Measurements from ENCODE around the gene TBC1D8B. TPM values are rescaled to one million over a fixed set of nuclear protein-coding genes. Genes with fewer than 3 reads are reported as not detected.
"Not testable (repeated sequence)": the region's sequence is repeated elsewhere in the genome, so short reads cannot be mapped to it uniquely, and the experiment has no call there.

TBC1D8B gene
- 1 to 10 TPM; 4.2 to 7.4 TPM for total RNA-seq
- long read RNA-seq, full-length matches to known transcripts, result 3 of 5 reads
- long read RNA-seq, partial matches to known transcripts, result 0 of 5 reads
- long read RNA-seq, other reads (novel, unspliced or antisense), result 2 of 5 reads

GRCh38 chrX:106802388-106803275 lies at the start of gene TBC1D8B:
Gene TBC1D8B (plus strand): TSS chrX:106802673. CDS start chrX:106802854, 181 bp downstream.
- ATAC-seq (peak; percentile 99 to 100), DNase-seq (peak; percentile 74)
- intact Hi-C loops (cut with DNase I), result no loop called here

GRCh38 chrX:106769288-106769687 lies 33.2 kb upstream of the TBC1D8B start:
- DNase-seq; intact Hi-C loops (cut with DNase I); ATAC-seq: not testable (repeated sequence)

- DNase-seq (no peak), ATAC-seq (no peak)
- intact Hi-C loops (cut with DNase I), result no loop called here
Observed at GRCh38 chrX:106774981-106775380, 27.5 kb upstream of the TBC1D8B start.

GRCh38 chrX:106780264-106780663 lies 22.2 kb upstream of the TBC1D8B start:
- ATAC-seq, result no peak
- intact Hi-C loops (cut with DNase I), result no loop called here
- DNase-seq, result no peak

DNA sequence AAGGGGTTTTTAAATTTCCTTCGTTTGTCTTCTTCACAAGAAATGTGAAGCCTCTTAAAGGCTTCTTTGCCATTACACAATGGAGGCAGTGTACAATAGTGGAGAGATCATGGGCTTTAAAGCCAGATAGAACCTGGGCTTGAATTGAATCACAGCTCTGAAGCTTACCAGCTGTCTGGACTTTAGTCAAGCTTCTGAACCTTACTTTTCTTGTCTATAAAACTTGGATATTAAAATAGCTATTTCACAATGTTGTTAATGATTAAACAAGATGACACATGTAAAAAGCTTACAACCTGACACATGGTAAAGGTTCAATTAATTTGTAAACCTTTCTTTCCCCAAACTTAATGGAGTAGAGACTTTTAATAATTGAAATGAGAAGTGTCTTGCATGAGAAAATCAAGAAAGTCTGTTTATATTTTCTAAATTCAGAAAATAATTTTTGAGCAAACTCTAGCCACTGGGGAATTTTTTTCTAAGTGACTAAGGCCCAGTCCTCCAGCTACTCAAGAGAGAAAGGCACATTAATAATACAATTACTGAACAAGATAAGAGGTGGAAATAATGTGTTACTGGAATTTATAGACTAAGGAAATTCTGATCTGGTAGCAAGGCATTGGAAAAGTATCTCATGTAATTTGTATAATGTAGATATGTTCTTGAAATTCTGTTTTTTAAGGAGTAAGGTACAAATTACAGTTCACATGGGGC lies 21.7 kb upstream of the TBC1D8B start:
- no peak for DNase-seq
- intact Hi-C loops (cut with DNase I), result no loop called here
- no peak for ATAC-seq

GRCh38 chrX:106783716-106784115 lies 18.8 kb upstream of the TBC1D8B start:
- ATAC-seq, result no peak
- intact Hi-C loops (cut with DNase I), result no loop called here

DNA sequence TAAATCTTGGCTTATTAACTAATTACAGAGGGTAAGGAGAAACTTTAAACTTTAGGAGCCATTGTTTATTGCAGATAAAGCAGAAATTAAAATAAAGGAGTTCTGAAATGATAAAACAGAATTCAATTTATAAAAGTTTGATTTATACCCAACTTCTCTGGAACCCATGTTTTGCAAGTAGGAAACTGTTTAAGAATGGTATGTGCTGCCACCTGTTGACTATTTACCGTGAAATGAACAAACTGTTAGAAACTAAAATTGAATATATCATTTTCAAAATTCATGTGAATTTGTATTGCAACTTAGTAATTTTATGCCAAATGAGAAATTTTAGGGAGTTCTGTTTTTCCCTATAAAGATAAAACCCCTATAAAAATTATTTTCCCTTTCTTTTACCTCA lies 11.0 kb upstream of the TBC1D8B start:
- intact Hi-C loops (cut with DNase I), result loop anchor here (5.0 to 10.0 kb wide), 3 partner anchors 177 to 309 kb away; partner anchors contain the start of gene RADX (in 1 of the 2)
- ATAC-seq, result no peak
- DNase-seq, result no peak

More at GRCh38 chrX:106783716-106784115, 18.8 kb upstream of the TBC1D8B start:
- DNase-seq, result no peak

DNA sequence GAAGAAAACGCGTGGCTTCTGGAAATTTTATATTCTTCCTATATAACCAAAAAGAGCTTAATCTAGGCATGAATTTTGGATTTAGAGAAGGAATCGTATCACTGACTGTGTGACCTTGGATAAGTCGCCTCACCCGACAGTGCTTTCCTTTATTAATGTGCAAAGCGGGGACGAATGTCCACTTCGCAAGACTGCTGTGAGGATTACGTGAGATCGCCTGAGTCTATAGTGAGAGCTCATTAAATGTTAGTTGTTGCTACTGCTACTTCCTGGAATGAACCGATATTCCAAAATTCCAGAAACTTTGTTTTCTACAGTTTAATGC lies 448 bp upstream of the TBC1D8B start:
- intact Hi-C loops (cut with DNase I), result no loop called here
- ATAC-seq (peak; percentile 28 to 58), DNase-seq (no peak)

DNA sequence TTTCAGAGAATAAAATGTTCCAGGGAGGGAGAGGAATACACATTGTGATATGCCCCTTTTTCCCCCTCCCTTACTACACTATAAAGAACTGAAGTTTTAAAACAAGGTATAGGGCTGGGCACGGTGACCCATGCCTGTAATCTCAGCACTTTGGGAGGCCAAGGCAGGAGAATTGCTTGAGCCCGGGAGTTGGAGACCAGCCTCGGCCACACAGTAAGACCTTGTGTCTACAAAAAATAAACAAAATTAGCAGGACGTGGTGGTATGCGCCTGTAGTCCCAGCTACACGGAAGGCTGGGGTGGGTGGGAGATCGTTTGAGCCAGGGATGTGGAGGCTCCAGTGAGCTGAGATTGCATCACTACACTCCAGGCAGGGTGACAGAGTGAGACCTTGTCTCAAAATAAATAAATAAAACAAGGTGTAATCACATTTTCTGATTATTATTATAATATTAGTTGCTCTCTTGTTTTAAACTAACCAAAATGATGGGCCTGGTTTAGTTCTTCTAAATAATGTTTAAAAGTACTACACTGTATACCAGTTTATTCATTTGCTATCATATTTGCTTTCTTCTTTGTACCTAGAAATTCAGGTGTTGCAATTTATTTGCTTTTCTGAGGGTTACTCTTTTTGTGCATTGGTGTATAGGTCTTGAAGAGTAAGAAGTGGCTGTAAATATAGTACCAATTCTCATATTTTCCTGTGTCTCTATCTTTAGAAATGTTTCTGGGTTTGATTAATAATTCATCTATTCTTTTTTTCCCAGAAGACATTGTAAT lies 8.8 kb downstream of the TBC1D8B start:
- intact Hi-C loops (cut with DNase I), result no loop called here
- ATAC-seq, result no peak
- DNase-seq, result no peak

- ATAC-seq; intact Hi-C loops (cut with DNase I); DNase-seq: not testable (repeated sequence)
Observed at GRCh38 chrX:106812930-106813329, 10.5 kb downstream of the TBC1D8B start.

DNA sequence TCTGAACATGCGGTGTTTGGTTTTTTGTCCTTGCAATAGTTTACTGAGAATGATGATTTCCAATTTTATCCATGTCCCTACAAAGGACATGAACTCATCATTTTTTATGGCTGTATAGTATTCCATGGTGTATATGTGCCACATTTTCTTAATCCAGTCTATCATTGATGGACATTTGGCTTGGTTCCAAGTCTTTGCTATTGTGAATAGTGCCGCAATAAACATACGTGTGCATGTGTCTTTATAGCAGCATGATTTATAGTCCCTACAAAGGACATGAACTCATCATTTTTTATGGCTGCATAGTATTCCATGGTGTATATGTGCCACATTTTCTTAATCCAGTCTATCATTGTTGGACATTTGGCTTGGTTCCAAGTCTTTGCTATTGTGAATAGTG lies 11.6 kb downstream of the TBC1D8B start:
- ATAC-seq; intact Hi-C loops (cut with DNase I); DNase-seq: not testable (repeated sequence)

- DNase-seq, result no peak
- intact Hi-C loops (cut with DNase I), result no loop called here
- ATAC-seq, result no peak
Observed at GRCh38 chrX:106862972-106863688, 60.7 kb downstream of the TBC1D8B start.

GRCh38 chrX:106863697-106864096 lies 61.2 kb downstream of the TBC1D8B start:
- DNase-seq (no peak), ATAC-seq (no peak)
- intact Hi-C loops (cut with DNase I), result no loop called here

DNA sequence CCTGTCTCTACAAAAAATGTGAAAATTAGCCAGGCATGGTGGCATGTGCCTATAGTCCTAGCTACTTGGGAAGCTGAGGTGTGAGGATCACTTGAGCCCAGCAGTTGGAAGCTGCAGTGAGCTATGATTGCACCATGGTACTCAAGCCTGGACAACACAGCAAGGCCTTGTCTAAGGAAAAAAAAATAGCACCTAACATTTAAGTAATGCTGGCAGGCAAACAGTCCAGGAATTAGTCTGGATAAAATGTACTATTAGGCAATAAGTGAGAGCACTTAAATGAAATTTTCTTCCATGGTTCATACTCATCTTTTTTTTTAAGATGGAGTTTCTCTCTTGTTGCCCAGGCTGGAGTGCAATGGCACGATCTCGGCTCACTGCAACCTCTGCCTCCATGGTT lies 70.3 kb downstream of the TBC1D8B start:
- DNase-seq; ATAC-seq; intact Hi-C loops (cut with DNase I): not testable (repeated sequence)

DNA sequence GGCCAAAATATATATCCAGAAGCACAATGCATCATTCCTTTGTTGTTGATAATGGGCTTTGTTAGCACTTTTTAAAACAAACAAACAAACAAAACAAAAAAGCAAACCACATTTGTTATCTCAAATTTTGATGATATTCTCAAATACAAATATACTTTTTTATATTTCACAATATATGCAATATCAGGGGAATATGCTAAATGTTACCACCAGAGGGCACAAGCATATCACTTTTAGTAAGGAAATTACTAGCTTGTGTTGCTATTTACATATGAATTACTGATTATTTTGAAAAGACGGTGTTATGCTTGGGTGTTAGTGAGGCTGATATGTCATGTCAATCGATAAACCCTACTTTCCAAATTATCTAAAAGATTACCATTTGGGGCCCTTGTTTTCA lies 71.6 kb downstream of the TBC1D8B start:
- intact Hi-C loops (cut with DNase I), result no loop called here
- ATAC-seq (no peak), DNase-seq (no peak)

GRCh38 chrX:106875151-106875550 lies 72.7 kb downstream of the TBC1D8B start:
- intact Hi-C loops (cut with DNase I), result no loop called here
- DNase-seq, result no peak
- no peak for ATAC-seq

- intact Hi-C loops (cut with DNase I), result no loop called here
- no peak for DNase-seq
- no peak for ATAC-seq
Observed at GRCh38 chrX:106889468-106889867, 87.0 kb downstream of the TBC1D8B start.

DNA sequence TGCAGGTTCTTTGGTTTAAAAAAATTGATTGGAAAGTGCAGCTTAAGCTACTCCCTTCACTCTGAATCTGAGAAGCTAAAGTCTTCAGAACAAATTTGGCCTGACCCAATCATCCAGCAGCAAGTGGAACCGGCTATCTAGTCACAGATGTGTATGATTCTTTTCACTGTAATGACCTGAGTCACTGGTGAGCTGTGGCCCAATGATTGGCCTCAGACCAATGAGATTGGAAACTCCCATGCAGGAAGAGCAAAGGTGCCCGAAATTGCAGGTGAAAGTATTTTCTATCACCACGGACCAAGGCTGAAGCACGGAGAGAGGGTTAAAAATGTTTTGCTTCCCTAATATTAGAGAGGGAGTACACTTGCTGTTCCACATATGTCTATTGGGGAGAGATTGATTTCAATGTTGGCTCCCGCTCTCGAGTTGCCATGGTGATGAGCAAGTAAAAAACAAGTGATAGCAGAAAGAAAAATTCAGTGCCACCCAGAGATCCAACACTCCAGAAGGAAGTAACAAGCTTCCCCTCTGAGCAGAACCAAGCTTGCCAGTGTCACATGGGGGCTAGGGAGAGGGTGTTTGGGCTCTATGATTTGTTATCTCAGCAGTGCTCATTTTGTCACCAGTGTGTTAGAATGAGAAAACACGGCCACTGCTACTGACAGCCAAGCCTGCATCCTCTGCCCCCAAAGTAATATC lies 89.4 kb downstream of the TBC1D8B start:
- ATAC-seq, result no peak
- intact Hi-C loops (cut with DNase I), result loop anchor here (5.0 to 10.0 kb wide), 2 partner anchors 50 to 63 kb away; no protein-coding TSS in a partner anchor
- no peak for DNase-seq
